Stimulated activated CD4-positive, alpha-beta T cell treated with anti-CD3 and anti-CD28 coated beads, Interleukin-15, amount 100 ng/mL, for 1 hour (primary cell): ENCODE results near the gene ATXN7L1.

Source experiments
- DNase-seq, 2 donors: peaks; one replicate each; pipeline ENCODE4 v3.0.0-alpha.2; 2020; ENCODE audit warnings: low read depth in 1 of 2, low spot score in 1 of 2

The ATXN7L1 gene

GRCh38 chr7:105751054-105751453 is 125.3 kb downstream of the ATXN7L1 start:
- no peak for DNase-seq

GRCh38 chr7:105748701-105749100 is 127.7 kb downstream of the ATXN7L1 start:
- no peak for DNase-seq

GRCh38 chr7:105745681-105746330 is 130.6 kb downstream of the ATXN7L1 start:
- no peak for DNase-seq

GRCh38 chr7:105744258-105744657 is 132.1 kb downstream of the ATXN7L1 start:
- no peak for DNase-seq

- DNase-seq: no peak
These were observed 132.9 kb downstream of the ATXN7L1 start for GRCh38 chr7:105743351-105744090.

- DNase-seq: no peak
These were observed 133.6 kb downstream of the ATXN7L1 start for GRCh38 chr7:105742787-105743186.

- no peak for DNase-seq
These were observed 134.4 kb downstream of the ATXN7L1 start for GRCh38 chr7:105741982-105742381.

GRCh38 chr7:105738133-105738532 is 138.3 kb downstream of the ATXN7L1 start:
- no peak for DNase-seq

- DNase-seq: no peak
These were observed 142.2 kb downstream of the ATXN7L1 start for GRCh38 chr7:105734233-105734632.

- no peak for DNase-seq
These were observed 145.4 kb downstream of the ATXN7L1 start for GRCh38 chr7:105731042-105731441.

GRCh38 chr7:105728028-105728427 is 148.4 kb downstream of the ATXN7L1 start:
- no peak for DNase-seq

GRCh38 chr7:105724688-105725087 is 151.7 kb downstream of the ATXN7L1 start:
- no peak for DNase-seq

GRCh38 chr7:105723572-105723971 is 152.8 kb downstream of the ATXN7L1 start:
- DNase-seq: no peak

GRCh38 chr7:105721571-105722104 is 154.8 kb downstream of the ATXN7L1 start:
- DNase-seq: no peak

GRCh38 chr7:105719919-105720318 is 156.5 kb downstream of the ATXN7L1 start:
- DNase-seq: no peak

- DNase-seq: no peak
These were observed 157.0 kb downstream of the ATXN7L1 start for GRCh38 chr7:105719395-105719794.

- no peak for DNase-seq
These were observed 157.9 kb downstream of the ATXN7L1 start for GRCh38 chr7:105718511-105718925.

GRCh38 chr7:105715528-105715927 is 160.9 kb downstream of the ATXN7L1 start:
- no peak for DNase-seq

- DNase-seq: no peak
These were observed 162.6 kb downstream of the ATXN7L1 start for GRCh38 chr7:105713488-105714465.

- no peak for DNase-seq
These were observed 163.5 kb downstream of the ATXN7L1 start for GRCh38 chr7:105712877-105713276.

- DNase-seq: no peak
These were observed 164.5 kb downstream of the ATXN7L1 start for GRCh38 chr7:105711726-105712402.
